ENCODE results near the gene SLC25A21.
"Not testable (repeated sequence)": the region's sequence is repeated elsewhere in the genome, so short reads cannot be mapped to it uniquely, and the experiment has no call there.

SLC25A21 gene

GRCh38 chr14:37185670-37186069 lies 13.3 kb upstream of the SLC25A21 start:
- no peak for DNase-seq

DNA sequence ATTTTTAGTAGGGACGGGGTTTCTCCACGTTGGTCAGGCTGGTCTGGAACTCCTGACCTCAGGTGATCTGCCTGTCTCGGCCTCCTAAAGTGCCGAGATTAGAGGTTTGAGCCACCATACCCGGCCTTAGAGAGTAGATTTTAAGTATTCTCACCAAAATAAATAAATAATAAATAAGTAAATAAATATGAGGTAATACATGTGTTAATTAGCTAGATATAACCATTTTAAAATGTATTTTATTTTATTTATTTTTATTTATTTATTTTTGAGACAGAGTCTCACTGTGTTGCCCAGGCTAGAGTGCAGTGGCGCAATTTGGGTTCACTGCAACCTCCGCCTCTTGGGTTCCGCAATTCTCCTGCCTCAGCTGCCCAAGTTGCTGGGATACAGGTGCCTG lies 12.1 kb upstream of the SLC25A21 start:
- DNase-seq: not testable (repeated sequence)

DNA sequence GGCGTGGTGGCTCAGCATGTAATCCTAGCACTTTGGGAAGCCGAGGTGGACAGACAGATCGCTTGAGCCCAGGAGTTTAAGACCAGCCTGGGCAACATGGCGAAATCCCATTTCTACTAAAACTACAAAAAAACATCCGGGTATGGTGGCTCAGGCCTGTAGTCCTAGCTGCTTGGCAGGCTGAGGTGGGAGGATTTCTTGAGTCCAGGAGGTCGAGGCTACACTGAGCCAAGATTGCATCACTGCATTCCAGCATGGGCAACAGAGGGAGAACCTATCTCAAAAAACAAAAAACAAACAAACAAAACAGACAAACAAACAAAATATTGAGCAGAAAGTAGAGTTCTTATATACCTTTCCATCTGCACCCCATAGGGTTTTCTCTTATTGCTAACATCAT lies 9.0 kb upstream of the SLC25A21 start:
- no peak for DNase-seq

GRCh38 chr14:37180886-37181285 lies 8.5 kb upstream of the SLC25A21 start:
- DNase-seq: not testable (repeated sequence)

- no peak for DNase-seq
Measured at GRCh38 chr14:37179896-37180502, 7.6 kb upstream of the SLC25A21 start.

- no peak for DNase-seq
Measured at GRCh38 chr14:37172936-37173614, 669 bp upstream of the SLC25A21 start.

- no peak for DNase-seq
Measured at GRCh38 chr14:37171678-37172023, 755 bp downstream of the SLC25A21 start.

- DNase-seq: no peak
Measured at GRCh38 chr14:37170993-37171392, 1.4 kb downstream of the SLC25A21 start.

DNA sequence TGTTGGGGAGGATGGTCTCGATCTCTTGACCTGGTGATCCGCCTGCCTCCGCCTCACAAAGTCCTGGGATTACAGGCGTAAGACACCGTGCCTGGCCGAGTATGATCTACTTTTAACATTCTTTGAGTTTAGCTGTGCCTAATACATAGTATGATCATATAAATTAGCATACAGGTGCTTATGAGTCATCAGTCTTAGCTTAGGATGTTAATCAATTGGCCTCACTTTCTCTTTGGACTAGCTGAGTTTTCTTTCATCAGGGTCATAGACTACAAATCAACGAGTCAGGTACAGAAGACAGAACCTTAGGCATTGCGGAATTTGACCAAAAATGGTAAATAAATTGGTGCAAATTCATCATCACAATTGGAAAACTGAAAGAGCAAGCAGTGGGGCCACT lies 2.2 kb downstream of the SLC25A21 start:
- no peak for DNase-seq

GRCh38 chr14:37168721-37169120 lies 3.7 kb downstream of the SLC25A21 start:
- DNase-seq: no peak

GRCh38 chr14:37167151-37168047 lies 5.0 kb downstream of the SLC25A21 start:
- no peak for DNase-seq

DNA sequence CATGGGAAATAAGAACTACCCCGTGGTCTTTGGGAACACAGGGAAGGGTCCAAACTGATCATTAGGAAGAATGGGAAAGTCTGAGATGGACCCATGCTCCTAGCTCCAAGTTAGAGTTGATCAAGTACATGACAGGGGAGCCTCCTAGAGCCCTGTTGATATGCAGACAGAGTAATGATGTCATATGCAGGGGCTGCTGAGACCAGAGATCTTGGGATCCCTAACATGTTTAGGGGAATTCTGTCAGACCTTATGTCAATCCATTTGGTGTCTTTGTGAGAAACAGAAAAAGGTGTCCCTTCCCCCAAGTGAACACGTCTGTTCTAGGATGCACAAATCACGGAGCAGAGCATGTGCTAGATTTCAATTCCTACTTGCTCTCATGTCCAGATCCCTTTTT lies 6.6 kb downstream of the SLC25A21 start:
- no peak for DNase-seq

- not testable (repeated sequence) for DNase-seq
Measured at GRCh38 chr14:37162307-37162706, 10.1 kb downstream of the SLC25A21 start.

GRCh38 chr14:37157987-37158386 lies 14.4 kb downstream of the SLC25A21 start:
- no peak for DNase-seq

DNA sequence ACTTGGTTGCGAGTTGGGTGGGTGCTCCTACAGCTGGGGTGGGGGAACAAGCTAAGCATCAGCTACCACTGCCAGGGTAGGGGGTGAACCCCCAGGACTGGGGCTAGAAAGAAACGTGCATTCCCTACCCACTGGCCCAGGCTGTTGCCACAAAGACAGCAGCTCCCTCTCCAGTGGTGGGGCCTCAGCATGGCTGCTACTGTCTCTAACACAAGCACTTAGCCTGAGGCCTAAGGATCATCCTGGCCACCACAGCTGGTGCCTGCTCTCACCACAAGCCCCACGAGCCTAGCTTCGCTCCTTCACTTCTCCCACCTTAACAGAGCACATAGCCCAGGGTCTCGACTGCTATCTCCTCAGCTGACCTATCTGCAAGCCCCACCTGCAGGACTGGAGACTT lies 18.9 kb downstream of the SLC25A21 start:
- no peak for DNase-seq

DNA sequence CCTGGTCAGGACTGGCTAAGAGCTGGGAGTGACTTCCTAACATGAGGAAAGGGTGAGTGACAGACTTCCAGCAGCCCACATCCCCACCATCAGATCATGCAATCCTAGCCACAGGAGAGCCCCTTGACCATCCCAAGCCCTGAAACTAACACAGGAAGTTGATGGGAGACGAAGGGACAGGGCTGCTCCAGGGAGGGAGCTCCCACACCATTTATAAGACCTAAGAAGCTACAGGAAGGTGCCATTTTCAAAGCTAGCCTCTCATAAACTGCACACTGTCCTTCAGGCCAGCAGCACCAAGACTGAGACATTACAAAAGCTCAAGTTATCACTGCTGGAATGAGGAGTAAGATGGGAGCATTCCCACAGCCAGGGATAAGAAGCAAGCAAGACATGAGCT lies 19.4 kb downstream of the SLC25A21 start:
- DNase-seq: no peak

GRCh38 chr14:37150414-37150813 lies 22.0 kb downstream of the SLC25A21 start:
- DNase-seq: peak; percentile 39

DNA sequence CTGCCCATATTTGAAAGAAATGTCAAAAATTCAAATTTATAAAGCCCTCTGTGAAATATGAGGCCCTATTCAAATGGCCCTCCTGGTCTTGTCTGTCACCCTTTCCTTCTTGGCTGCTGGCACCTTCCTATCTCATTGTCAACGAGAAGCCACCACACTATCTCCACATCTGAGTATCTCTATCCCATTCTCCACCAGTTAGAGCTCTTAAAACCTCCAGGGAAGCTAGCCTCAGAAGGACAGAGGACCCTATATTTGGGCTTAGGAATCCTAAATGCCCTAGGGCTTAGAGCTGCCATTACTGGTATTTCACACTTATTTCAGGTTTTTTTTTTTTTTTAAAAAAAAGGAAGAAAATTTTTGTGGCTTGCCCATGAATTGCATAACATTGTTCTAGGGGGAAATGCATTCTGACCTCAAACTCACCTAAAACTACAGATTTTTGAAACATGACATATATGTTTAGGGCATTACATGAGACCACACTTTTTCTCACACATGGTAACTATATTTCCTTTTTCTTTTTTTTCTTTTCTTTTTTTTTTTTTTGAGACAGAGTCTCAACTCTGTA lies 25.0 kb downstream of the SLC25A21 start:
- DNase-seq: no peak

DNA sequence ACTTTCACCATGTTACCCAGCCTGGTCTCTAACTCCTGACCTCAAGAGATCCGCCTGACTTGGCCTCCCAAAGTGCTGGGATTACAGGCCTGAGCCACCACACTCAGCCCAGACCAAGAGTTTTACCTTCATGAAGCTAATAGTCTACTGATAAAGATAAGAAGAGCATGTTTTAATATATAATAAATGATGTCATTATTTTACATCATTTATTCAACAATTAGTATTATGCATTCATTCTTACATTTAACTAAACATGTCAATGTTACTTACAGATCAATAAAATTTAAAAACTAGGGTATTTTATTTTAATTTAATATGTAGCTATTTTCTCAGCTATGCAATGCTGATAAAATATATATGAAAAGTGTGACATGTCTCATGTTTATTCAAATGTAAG lies 26.0 kb downstream of the SLC25A21 start:
- not testable (repeated sequence) for DNase-seq

GRCh38 chr14:37145395-37145794 lies 27.0 kb downstream of the SLC25A21 start:
- DNase-seq: no peak

DNA sequence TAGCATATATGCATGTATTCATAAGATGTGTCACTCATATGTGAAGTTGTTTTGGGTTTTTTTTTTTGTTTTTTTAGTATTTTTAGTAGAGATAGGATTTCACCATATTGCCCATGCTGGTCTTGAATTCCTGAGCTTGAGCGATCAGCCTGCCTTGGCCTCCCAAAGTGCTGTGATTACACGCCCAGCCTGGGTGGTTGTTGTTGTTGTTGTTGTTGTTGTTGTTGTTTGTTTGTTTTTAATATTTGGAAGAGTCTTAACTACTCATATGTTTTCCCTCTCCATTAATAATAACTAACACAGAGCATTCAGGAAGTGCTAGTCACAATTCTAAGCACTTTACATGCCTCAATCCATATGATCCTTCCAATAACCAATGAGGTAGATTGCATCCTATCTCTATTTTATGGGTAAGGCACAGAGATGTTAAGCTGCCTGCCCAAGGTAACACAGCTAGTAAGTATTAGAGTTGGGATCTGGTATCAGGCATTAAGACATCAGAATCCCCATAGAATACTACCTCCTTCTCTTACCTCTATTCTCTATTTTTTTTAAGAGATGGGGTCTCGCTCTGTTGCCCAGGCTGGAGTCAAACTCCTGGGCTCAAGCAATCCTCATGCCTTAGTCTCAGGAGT lies 27.6 kb downstream of the SLC25A21 start:
- no peak for DNase-seq

- DNase-seq: no peak
Measured at GRCh38 chr14:37143475-37143874, 28.9 kb downstream of the SLC25A21 start.

- DNase-seq: no peak
Measured at GRCh38 chr14:37142835-37143401, 29.5 kb downstream of the SLC25A21 start.

Data from NCI-H2227 treated with DMSO at 0.1 percent for 48 hours (cell line).